Suprapubic skin (tissue), 4 donors: ENCODE data around the gene GNL3. TPM values are rescaled to one million over a fixed set of nuclear protein-coding genes. Genes with fewer than 3 reads are reported as not detected.
"Not testable (repeated sequence)": the region's sequence is repeated elsewhere in the genome, so short reads cannot be mapped to it uniquely, and the experiment has no call there.

Source experiments
- DNase-seq, 2 donors: peaks; one replicate each; pipeline ENCODE4 v3.0.0-alpha.2; 2019; ENCODE audit warnings: low spot score in 2 of 2
- H3K27ac ChIP-seq: fragments of 200-600 bp; sonication (generic); one replicate; pipeline ENCODE4 v1.5.1; 2019
- H3K27me3 ChIP-seq: fragments of 200-600 bp; sonication (generic); one replicate; pipeline ENCODE4 v1.5.1; 2019
- H3K36me3 ChIP-seq: fragments of 200-600 bp; sonication (generic); one replicate; pipeline ENCODE4 v1.5.1; 2019
- H3K4me1 ChIP-seq: fragments of 200-600 bp; sonication (generic); one replicate; pipeline ENCODE4 v1.5.1; 2019
- H3K4me3 ChIP-seq: fragments of 200-600 bp; sonication (generic); one replicate; pipeline ENCODE4 v1.5.1; 2019; ENCODE audit warnings: mild to moderate bottlenecking
- H3K9me3 ChIP-seq: fragments of 200-600 bp; sonication (generic); one replicate; pipeline ENCODE4 v1.5.1; 2019
- CTCF ChIP-seq, 2 donors: fragments of 200-600 bp in 1 of 2; fragments of 450-650 bp in 1 of 2; sonication (generic) in 1 of 2; IDR thresholded peaks; one replicate each; pipeline ENCODE4 v1.5.1; 2016 to 2019; ENCODE audit warnings: antibody characterized with exemption in 2 of 2, mild to moderate bottlenecking in 1 of 2, moderate library complexity in 1 of 2
- EP300 ChIP-seq: sonication (generic); formaldehyde crosslinking; IDR thresholded peaks from one replicate; pipeline ENCODE4 v1.6.1; 2017; ENCODE audit warnings: antibody characterized with exemption
- POLR2A ChIP-seq, 2 donors: fragments of 450-650 bp; IDR thresholded peaks; one replicate each; pipeline ENCODE4 v1.6.1; 2017; ENCODE audit warnings: antibody characterized with exemption in 2 of 2, mild to moderate bottlenecking in 2 of 2, moderate library complexity in 2 of 2
- POLR2AphosphoS5 ChIP-seq, 3 donors: sonication (generic); formaldehyde crosslinking; IDR thresholded peaks; one replicate each; pipeline ENCODE4 v1.6.1; 2017; ENCODE audit warnings: antibody characterized with exemption in 3 of 3
- WGBS: methylation state at CpG from one replicate; pipeline ENCODE4 v1.1.5; 2018; 5-methylcytosine and 5-hydroxymethylcytosine counted together
- total RNA-seq, 4 donors: library from RNA; depleted of rRNA; stranded (reverse); fragments of >200 nt; gene quantifications; one replicate each; pipeline ENCODE4 v1.1.0, GENCODE V29; 2016

The GNL3 gene
- total RNA-seq, 4 donors from 2014 or later, result 76.8 to 127 (median 106) TPM

GRCh38 chr3:52724511-52724910, 38.7 kb downstream of the GNL3 start:
- no peaks in the 10 kb centered on the region for H3K27me3 ChIP-seq
- WGBS, result 97% methylated on average over 1 of the region's 1 CpG

GRCh38 chr3:52728753-52729152, 42.9 kb downstream of the GNL3 start:
- WGBS, result 69% methylated on average over 3 of the region's 3 CpGs
- peaks cover 53% of the 10 kb centered on the region for H3K36me3 ChIP-seq
- not testable (repeated sequence) for H3K9me3 ChIP-seq

More at GRCh38 chr3:52724511-52724910, 38.7 kb downstream of the GNL3 start:
- DNase-seq, result no peak
- Histone ChIP-seq H3K4me1 (no peaks in the 10 kb centered on the region), H3K4me3 (no peak overlapping the region), H3K36me3 (peaks cover 18% of the 10 kb centered on the region), H3K9me3 (peaks cover 5% of the 10 kb centered on the region), H3K27ac (no peak overlapping the region)
- TF ChIP-seq POLR2AphosphoS5 (IDR thresholded peaks at IDR 0.05) (no peak), POLR2A (IDR thresholded peaks at IDR 0.05) (no peak), EP300 (no peak), CTCF (IDR thresholded peaks at IDR 0.05) (no peak)

GRCh38 chr3:52730681-52731080, 44.8 kb downstream of the GNL3 start:
- H3K4me1 ChIP-seq, result no peaks in the 10 kb centered on the region
- peaks cover 5% of the 10 kb centered on the region for H3K9me3 ChIP-seq
- H3K27ac ChIP-seq, result no peak overlapping the region
- H3K27me3 ChIP-seq, result no peaks in the 10 kb centered on the region
- TF ChIP-seq EP300, result no peak
- no peak for TF ChIP-seq POLR2AphosphoS5 (IDR thresholded peaks at IDR 0.05)
- TF ChIP-seq POLR2A (IDR thresholded peaks at IDR 0.05), result no peak
- TF ChIP-seq CTCF (IDR thresholded peaks at IDR 0.05), result no peak
- no peak overlapping the region for H3K4me3 ChIP-seq
- no peak for DNase-seq
- H3K36me3 ChIP-seq, result peaks cover 70% of the 10 kb centered on the region

More at GRCh38 chr3:52728753-52729152, 42.9 kb downstream of the GNL3 start:
- H3K27ac ChIP-seq, DNase-seq, H3K27me3 ChIP-seq, H3K4me3 ChIP-seq, H3K4me1 ChIP-seq: not testable (repeated sequence)

- no peaks in the 10 kb centered on the region for H3K27me3 ChIP-seq
- peaks cover 5% of the 10 kb centered on the region for H3K9me3 ChIP-seq
- TF ChIP-seq CTCF (IDR thresholded peaks at IDR 0.05), result no peak
- no peak for TF ChIP-seq POLR2A (IDR thresholded peaks at IDR 0.05)
- TF ChIP-seq EP300, result no peak
- TF ChIP-seq POLR2AphosphoS5 (IDR thresholded peaks at IDR 0.05), result no peak
- DNase-seq, result no peak
- no peak overlapping the region for H3K27ac ChIP-seq
- H3K4me3 ChIP-seq, result no peak overlapping the region
- H3K4me1 ChIP-seq, result no peaks in the 10 kb centered on the region
- H3K36me3 ChIP-seq, result peaks cover 79% of the 10 kb centered on the region
- 95% methylated on average over 14 of the region's 14 CpGs for WGBS
These were observed 45.8 kb downstream of the GNL3 start for GRCh38 chr3:52731590-52731989.

- H3K4me3 ChIP-seq, result no peak overlapping the region
- H3K27me3 ChIP-seq, result no peaks in the 10 kb centered on the region
- TF ChIP-seq POLR2A (IDR thresholded peaks at IDR 0.05) (no peak), EP300 (no peak), POLR2AphosphoS5 (IDR thresholded peaks at IDR 0.05) (no peak), CTCF (IDR thresholded peaks at IDR 0.05) (no peak)
- whole genome bisulfite sequencing, result 98% methylated on average over 10 of the region's 10 CpGs
- no peaks in the 10 kb centered on the region for H3K4me1 ChIP-seq
- H3K9me3 ChIP-seq, result peaks cover 5% of the 10 kb centered on the region
- H3K36me3 ChIP-seq, result peaks cover 90% of the 10 kb centered on the region
- no peak overlapping the region for H3K27ac ChIP-seq
- no peak for DNase-seq
These were observed 47.5 kb downstream of the GNL3 start for GRCh38 chr3:52733256-52733891.

GRCh38 chr3:52739730-52740129, 53.9 kb downstream of the GNL3 start:
- no peaks in the 10 kb centered on the region for H3K9me3 ChIP-seq
- TF ChIP-seq POLR2A (IDR thresholded peaks at IDR 0.05), result no peak
- no peak for TF ChIP-seq POLR2AphosphoS5 (IDR thresholded peaks at IDR 0.05)
- TF ChIP-seq EP300, result no peak
- TF ChIP-seq CTCF (IDR thresholded peaks at IDR 0.05), result no peak
- 92% methylated on average over 1 of the region's 1 CpG for WGBS
- H3K27me3 ChIP-seq, result no peaks in the 10 kb centered on the region
- H3K4me1 ChIP-seq, result no peaks in the 10 kb centered on the region
- no peak overlapping the region for H3K27ac ChIP-seq
- H3K36me3 ChIP-seq, result peaks cover 87% of the 10 kb centered on the region
- no peak for DNase-seq
- no peak overlapping the region for H3K4me3 ChIP-seq
